GM10266 (cell line): ENCODE measurements around the gene DDX60.
"Not testable (repeated sequence)": the region's sequence is repeated elsewhere in the genome, so short reads cannot be mapped to it uniquely, and the experiment has no call there.

ENCODE experiments used
- DNase-seq: peaks from one replicate; pipeline ENCODE4 v3.0.0; 2012; ENCODE audit errors: extremely low spot score
- CTCF ChIP-seq: IDR thresholded peaks from 2 replicates; pipeline ENCODE4 v1.5.1; 2012; ENCODE audit warnings: mild to moderate bottlenecking, low read depth; ENCODE audit not compliant: control insufficient read depth, insufficient read depth; ENCODE audit errors: missing control alignments

DDX60 gene

GRCh38 chr4:168247603-168248002, 70.9 kb downstream of the DDX60 start:
- no peak for TF ChIP-seq CTCF
- no peak for DNase-seq

- TF ChIP-seq CTCF = no peak
- no peak for DNase-seq
These were observed 76.6 kb downstream of the DDX60 start for GRCh38 chr4:168241953-168242352.

- DNase-seq = no peak
- TF ChIP-seq CTCF = no peak
These were observed 77.7 kb downstream of the DDX60 start for GRCh38 chr4:168240821-168241220.

GRCh38 chr4:168221301-168221700, 97.3 kb downstream of the DDX60 start:
- no peak for DNase-seq
- no peak for TF ChIP-seq CTCF

- no peak for DNase-seq
- TF ChIP-seq CTCF = no peak
These were observed 97.7 kb downstream of the DDX60 start for GRCh38 chr4:168220893-168221292.

GRCh38 chr4:168218645-168219044, 99.9 kb downstream of the DDX60 start:
- DNase-seq = no peak
- TF ChIP-seq CTCF = no peak

- DNase-seq = not testable (repeated sequence)
These were observed 105.0 kb downstream of the DDX60 start for GRCh38 chr4:168213511-168213910.

GRCh38 chr4:168212656-168213055, 105.9 kb downstream of the DDX60 start:
- TF ChIP-seq CTCF = no peak
- DNase-seq = no peak
